ENCODE results near the gene KIAA1217.

Gene KIAA1217

GRCh38 chr10:24213266-24213665 lies 4.3 kb downstream of the KIAA1217 start:
- TF ChIP-seq SIN3A (IDR thresholded peaks at IDR 0.05; ENCODE audit: borderline replicate concordance, insufficient read depth, low read length) (no peak), FOXP2 (optimal IDR thresholded peaks at IDR 0.05; ENCODE audit: borderline replicate concordance, extremely low read depth, extremely low read length, insufficient read depth) (no peak), TAF1 (IDR thresholded peaks at IDR 0.05; ENCODE audit: borderline replicate concordance, insufficient read depth, low read length) (no peak), REST (IDR thresholded peaks at IDR 0.05; ENCODE audit: insufficient read depth in 1 of 2, low read depth in 2 of 2, low read length in 2 of 2) (no peak), POLR2AphosphoS5 (IDR thresholded peaks at IDR 0.05; ENCODE audit: low read depth, low read length) (no peak)

DNA sequence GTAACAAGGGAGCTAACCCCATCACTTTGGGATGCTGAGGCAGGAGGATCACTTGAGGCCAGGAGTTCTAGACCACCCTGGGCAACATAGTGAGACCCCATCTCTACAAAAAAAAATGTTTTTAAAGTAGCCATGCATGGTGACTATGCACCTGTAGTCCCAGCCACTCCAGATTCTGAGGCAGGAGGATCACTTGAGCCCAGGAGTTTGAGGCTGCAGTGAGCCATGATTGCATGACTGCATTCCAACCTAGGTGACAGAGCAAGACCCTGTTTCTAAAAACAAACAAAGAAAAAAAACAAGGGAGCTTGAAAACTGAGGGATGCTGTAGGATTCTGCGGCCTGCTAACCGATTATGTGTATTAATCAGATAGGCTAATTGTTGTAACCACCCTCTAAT lies 4.9 kb downstream of the KIAA1217 start:
- TF ChIP-seq TAF1 (IDR thresholded peaks at IDR 0.05; ENCODE audit: borderline replicate concordance, insufficient read depth, low read length) (no peak), FOXP2 (optimal IDR thresholded peaks at IDR 0.05; ENCODE audit: borderline replicate concordance, extremely low read depth, extremely low read length, insufficient read depth) (no peak), POLR2AphosphoS5 (IDR thresholded peaks at IDR 0.05; ENCODE audit: low read depth, low read length) (no peak), REST (IDR thresholded peaks at IDR 0.05; ENCODE audit: insufficient read depth in 1 of 2, low read depth in 2 of 2, low read length in 2 of 2) (no peak), SIN3A (IDR thresholded peaks at IDR 0.05; ENCODE audit: borderline replicate concordance, insufficient read depth, low read length) (no peak)

GRCh38 chr10:24214762-24215161 lies 5.8 kb downstream of the KIAA1217 start:
- TF ChIP-seq SIN3A (IDR thresholded peaks at IDR 0.05; ENCODE audit: borderline replicate concordance, insufficient read depth, low read length), result no peak
- TF ChIP-seq FOXP2 (optimal IDR thresholded peaks at IDR 0.05; ENCODE audit: borderline replicate concordance, extremely low read depth, extremely low read length, insufficient read depth), result no peak
- TF ChIP-seq TAF1 (IDR thresholded peaks at IDR 0.05; ENCODE audit: borderline replicate concordance, insufficient read depth, low read length), result no peak
- no peak for TF ChIP-seq REST (IDR thresholded peaks at IDR 0.05; ENCODE audit: insufficient read depth in 1 of 2, low read depth in 2 of 2, low read length in 2 of 2)
- TF ChIP-seq POLR2AphosphoS5 (IDR thresholded peaks at IDR 0.05; ENCODE audit: low read depth, low read length), result no peak

- no peak for TF ChIP-seq TAF1 (IDR thresholded peaks at IDR 0.05; ENCODE audit: borderline replicate concordance, insufficient read depth, low read length)
- no peak for TF ChIP-seq REST (IDR thresholded peaks at IDR 0.05; ENCODE audit: insufficient read depth in 1 of 2, low read depth in 2 of 2, low read length in 2 of 2)
- TF ChIP-seq POLR2AphosphoS5 (IDR thresholded peaks at IDR 0.05; ENCODE audit: low read depth, low read length), result no peak
- TF ChIP-seq FOXP2 (optimal IDR thresholded peaks at IDR 0.05; ENCODE audit: borderline replicate concordance, extremely low read depth, extremely low read length, insufficient read depth), result no peak
- TF ChIP-seq SIN3A (IDR thresholded peaks at IDR 0.05; ENCODE audit: borderline replicate concordance, insufficient read depth, low read length), result no peak
Observed at GRCh38 chr10:24215196-24215595, 6.3 kb downstream of the KIAA1217 start.

GRCh38 chr10:24215603-24216002 lies 6.7 kb downstream of the KIAA1217 start:
- TF ChIP-seq REST (IDR thresholded peaks at IDR 0.05; ENCODE audit: insufficient read depth in 1 of 2, low read depth in 2 of 2, low read length in 2 of 2), result no peak
- TF ChIP-seq FOXP2 (optimal IDR thresholded peaks at IDR 0.05; ENCODE audit: borderline replicate concordance, extremely low read depth, extremely low read length, insufficient read depth), result no peak
- TF ChIP-seq SIN3A (IDR thresholded peaks at IDR 0.05; ENCODE audit: borderline replicate concordance, insufficient read depth, low read length), result no peak
- TF ChIP-seq TAF1 (IDR thresholded peaks at IDR 0.05; ENCODE audit: borderline replicate concordance, insufficient read depth, low read length), result no peak
- TF ChIP-seq POLR2AphosphoS5 (IDR thresholded peaks at IDR 0.05; ENCODE audit: low read depth, low read length), result no peak

Data from PFSK-1 (cell line).